Thyroid gland (tissue), 4 donors: ENCODE data around the gene SAMD11.

Source experiments
- CTCF ChIP-seq, 6 experiments: fragments of 200-600 bp in 3 of 6; fragments of 450-650 bp in 3 of 6; sonication (generic) in 3 of 6; IDR thresholded peaks; one replicate each; pipeline ENCODE4 v1.5.1; 2016 to 2019; ENCODE audit warnings: antibody characterized with exemption in 6 of 6, mild to moderate bottlenecking in 2 of 6, inconsistent platforms in 1 of 6, moderate library complexity in 1 of 6
- POLR2A ChIP-seq, 2 donors: fragments of 450-650 bp; IDR thresholded peaks; one replicate each; pipeline ENCODE4 v1.6.1; 2017; ENCODE audit warnings: antibody characterized with exemption in 2 of 2, mild to moderate bottlenecking in 2 of 2, moderate library complexity in 1 of 2

DNA sequence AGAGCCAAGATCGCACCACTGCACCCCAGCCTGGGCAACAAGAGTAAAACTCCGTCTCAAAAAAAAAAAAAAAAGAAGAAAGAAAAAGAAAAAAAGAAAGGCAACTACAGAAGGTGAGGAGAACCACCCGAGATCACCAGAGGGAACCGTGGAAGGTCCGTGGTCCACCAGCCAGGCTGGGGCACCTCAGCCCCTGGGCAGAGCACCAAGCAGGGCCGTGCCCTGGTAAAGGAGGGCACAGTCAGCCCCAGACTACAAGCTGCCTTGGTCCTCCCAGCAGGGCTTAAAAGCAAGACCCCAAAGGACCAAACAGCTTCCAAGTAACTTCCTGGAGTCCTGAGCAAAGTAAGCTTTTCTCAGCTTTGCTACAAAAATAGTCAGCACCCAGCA lies 8.8 kb upstream of the SAMD11 start:
- no peak for TF ChIP-seq POLR2A (IDR thresholded peaks at IDR 0.05)
- no peak for TF ChIP-seq CTCF (IDR thresholded peaks at IDR 0.05)
